CD14-positive monocyte (primary cell): ENCODE data around the gene BOC. TPM values are rescaled to one million over a fixed set of nuclear protein-coding genes. Genes with fewer than 3 reads are reported as not detected.

ENCODE experiments used
- DNase-seq, 3 donors: peaks; one replicate each; pipeline ENCODE4 v3.0.0-alpha.2; 2011 to 2022
- H2AFZ ChIP-seq: 2 replicates; pipeline ENCODE4 v1.6.0; 2012; ENCODE audit warnings: mild to moderate bottlenecking, low read depth, low read length, inconsistent platforms; ENCODE audit not compliant: insufficient read depth, poor library complexity, severe bottlenecking
- H3K27ac ChIP-seq, 2 donors: 1 replicate in 1 of 2; 2 replicates in 1 of 2; pipeline ENCODE4 v1.5.1; 2012 to 2013; ENCODE audit warnings: low read length in 2 of 2, control low read depth in 1 of 2, inconsistent platforms in 1 of 2, low read depth in 1 of 2, mild to moderate bottlenecking in 1 of 2
- H3K27me3 ChIP-seq, 2 donors: one replicate each; pipeline versions ENCODE4 v1.6.0 to v1.6.1; 2011 to 2013; ENCODE audit warnings: low read length in 2 of 2; ENCODE audit not compliant: control insufficient read depth in 2 of 2, insufficient read depth in 2 of 2
- H3K36me3 ChIP-seq, 2 donors: replicated peaks in 1 of 2; 1 replicate in 1 of 2; 2 replicates in 1 of 2; pipeline versions ENCODE4 v1.5.1 to v1.6.1; 2012 to 2013; ENCODE audit warnings: low read length in 2 of 2, control low read depth in 1 of 2, inconsistent platforms in 1 of 2, mild to moderate bottlenecking in 1 of 2; ENCODE audit not compliant: insufficient read depth in 2 of 2, control insufficient read depth in 1 of 2
- H3K4me1 ChIP-seq, 2 donors: 1 replicate in 1 of 2; 2 replicates in 1 of 2; pipeline versions ENCODE4 v1.5.1 to v1.6.1; 2012 to 2013; ENCODE audit warnings: low read length in 2 of 2, control low read depth in 1 of 2, inconsistent platforms in 1 of 2, mild to moderate bottlenecking in 1 of 2, moderate library complexity in 1 of 2; ENCODE audit not compliant: insufficient read depth in 2 of 2, control insufficient read depth in 1 of 2
- H3K4me2 ChIP-seq: replicated peaks from 2 replicates; pipeline ENCODE3; 2012; ENCODE audit warnings: low read length, moderate library complexity, mild to moderate bottlenecking; ENCODE audit not compliant: poor library complexity, severe bottlenecking; ENCODE audit errors: extremely low read depth
- H3K4me3 ChIP-seq, 3 experiments: fragments of 200-600 bp in 1 of 3; sonication (generic) in 1 of 3; replicated peaks in 1 of 3; 1 replicate in 2 of 3; 2 replicates in 1 of 3; pipeline ENCODE4 v1.5.1; 2011 to 2013; ENCODE audit warnings: low read length in 3 of 3, mild to moderate bottlenecking in 3 of 3, control low read depth in 2 of 3, low read depth in 2 of 3, inconsistent platforms in 1 of 3, moderate library complexity in 1 of 3
- H3K79me2 ChIP-seq: 2 replicates; pipeline ENCODE4 v1.6.0; 2012; ENCODE audit warnings: mild to moderate bottlenecking, control low read depth, inconsistent platforms, low read length, moderate library complexity; ENCODE audit not compliant: insufficient read depth
- H3K9ac ChIP-seq: 2 replicates; pipeline ENCODE4 v1.6.0; 2017; ENCODE audit warnings: low read length, mild to moderate bottlenecking; ENCODE audit not compliant: insufficient read depth, poor library complexity, severe bottlenecking
- H3K9me3 ChIP-seq, 2 donors: replicated peaks in 1 of 2; 1 replicate in 1 of 2; 2 replicates in 1 of 2; pipeline versions ENCODE4 v1.5.1 to v1.6.1; 2012 to 2013; ENCODE audit warnings: low read length in 2 of 2, control low read depth in 1 of 2; ENCODE audit not compliant: control insufficient read depth in 1 of 2, insufficient read depth in 1 of 2
- H4K20me1 ChIP-seq: 2 replicates; pipeline ENCODE4 v1.6.0; 2012; ENCODE audit warnings: mild to moderate bottlenecking, low read length, control low read depth, moderate library complexity; ENCODE audit not compliant: insufficient read depth
- H3K27ac Mint-ChIP-seq, 7 donors: one replicate each; pipeline ENCODE4 v1.8.0; 2020; ENCODE audit warnings: mild to moderate bottlenecking in 7 of 7, mixed read lengths in 7 of 7, moderate library complexity in 6 of 7, inconsistent platforms in 2 of 7
- H3K27me3 Mint-ChIP-seq, 3 donors: one replicate each; pipeline ENCODE4 v1.8.0; 2021 to 2022; ENCODE audit warnings: low read depth in 3 of 3, mild to moderate bottlenecking in 3 of 3, mixed read lengths in 3 of 3, moderate library complexity in 3 of 3, inconsistent platforms in 1 of 3
- H3K36me3 Mint-ChIP-seq, 2 donors: one replicate each; pipeline ENCODE4 v1.8.0; 2020; ENCODE audit warnings: mixed read lengths in 2 of 2, inconsistent platforms in 1 of 2, mild to moderate bottlenecking in 1 of 2
- H3K4me1 Mint-ChIP-seq: one replicate; pipeline ENCODE4 v1.8.0; 2020; ENCODE audit warnings: mild to moderate bottlenecking, mixed read lengths
- H3K4me3 Mint-ChIP-seq, 2 donors: one replicate each; pipeline ENCODE4 v1.8.0; 2020; ENCODE audit warnings: mild to moderate bottlenecking in 2 of 2, mixed read lengths in 2 of 2, moderate library complexity in 1 of 2
- H3K9me3 Mint-ChIP-seq, 7 donors: one replicate each; pipeline ENCODE4 v1.8.0; 2020 to 2022; ENCODE audit warnings: mixed read lengths in 7 of 7, mild to moderate bottlenecking in 6 of 7, moderate library complexity in 6 of 7, inconsistent platforms in 2 of 7
- WGBS: methylation state at CpG from one replicate; pipeline ENCODE4 v1.1.5; 2013; ENCODE audit warnings: missing lambda C conversion rate; ENCODE audit not compliant: insufficient coverage; 5-methylcytosine and 5-hydroxymethylcytosine counted together
- intact Hi-C, 2 donors: fragments of 100-400 bp; cut with micrococcal nuclease; formaldehyde crosslinking; loops; one replicate each; pipeline versions ENCODE4 v1.15.0 to v1.15.1; 2023
- polyA plus RNA-seq, 3 donors: library from polyadenylated mRNA; depleted of rRNA in 1 of 3; unstranded in 2 of 3; stranded (reverse) in 1 of 3; fragments of 300-500 nt in 2 of 3; fragments of >200 nt in 1 of 3; fragmentation: Illumina TruSeq in 2 of 3; gene quantifications; 1 replicate in 2 of 3; 2 replicates in 1 of 3; pipeline ENCODE4 v1.2.3, GENCODE V29; 2012 to 2021
- TF ChIP-seq, protein P1 (sequence below): fragments of 200-600 bp; IDR thresholded peaks from one replicate; pipeline ENCODE4 v1.8.0; 2022; ENCODE audit warnings: antibody characterized with exemption, mild to moderate bottlenecking

Gene BOC
- polyA plus RNA-seq, 3 donors = not detected

DNA sequence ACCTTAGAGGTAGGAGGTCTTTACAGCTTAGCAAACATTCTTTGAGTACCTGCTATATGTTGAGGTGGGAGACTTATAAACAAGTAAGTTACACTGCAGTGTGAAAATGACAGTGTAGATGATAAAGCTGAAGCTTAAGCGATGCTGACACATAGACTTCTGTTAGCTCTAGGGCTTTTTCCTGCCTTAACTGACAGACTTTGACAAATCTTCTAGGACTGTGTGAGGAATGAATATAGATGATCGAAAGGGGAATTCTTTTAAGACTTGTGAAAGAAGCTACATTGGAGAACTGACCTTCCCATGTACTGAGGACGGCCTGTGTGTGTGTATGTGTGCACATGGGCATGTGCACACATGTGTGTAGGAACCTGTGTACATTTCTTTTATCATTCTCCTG lies 22.7 kb downstream of the BOC start:
- no peaks in the 10 kb centered on the region for H3K36me3 ChIP-seq
- H3K27ac ChIP-seq = no peak overlapping the region
- intact Hi-C loops = no loop called here
- no peak overlapping the region for H3K27ac Mint-ChIP-seq
- H3K9ac ChIP-seq = no peak overlapping the region
- no peaks in the 10 kb centered on the region for H3K36me3 Mint-ChIP-seq
- no peaks in the 10 kb centered on the region for H3K79me2 ChIP-seq
- no peaks in the 10 kb centered on the region for H3K9me3 ChIP-seq
- H3K27me3 ChIP-seq = no peaks in the 10 kb centered on the region
- H2AFZ ChIP-seq = no peak overlapping the region
- H3K4me1 Mint-ChIP-seq = no peaks in the 10 kb centered on the region
- H3K9me3 Mint-ChIP-seq = no peaks in the 10 kb centered on the region
- H3K4me3 Mint-ChIP-seq = no peak overlapping the region
- no peak overlapping the region for H3K4me2 ChIP-seq
- no peaks in the 10 kb centered on the region for H4K20me1 ChIP-seq
- H3K27me3 Mint-ChIP-seq = peaks cover 2 to 7% (median 4%) of the 10 kb centered on the region in 3 donors
- no peaks in the 10 kb centered on the region for H3K4me1 ChIP-seq
- no peak overlapping the region for H3K4me3 ChIP-seq
- DNase-seq = no peak
- TF ChIP-seq, protein P1, sequence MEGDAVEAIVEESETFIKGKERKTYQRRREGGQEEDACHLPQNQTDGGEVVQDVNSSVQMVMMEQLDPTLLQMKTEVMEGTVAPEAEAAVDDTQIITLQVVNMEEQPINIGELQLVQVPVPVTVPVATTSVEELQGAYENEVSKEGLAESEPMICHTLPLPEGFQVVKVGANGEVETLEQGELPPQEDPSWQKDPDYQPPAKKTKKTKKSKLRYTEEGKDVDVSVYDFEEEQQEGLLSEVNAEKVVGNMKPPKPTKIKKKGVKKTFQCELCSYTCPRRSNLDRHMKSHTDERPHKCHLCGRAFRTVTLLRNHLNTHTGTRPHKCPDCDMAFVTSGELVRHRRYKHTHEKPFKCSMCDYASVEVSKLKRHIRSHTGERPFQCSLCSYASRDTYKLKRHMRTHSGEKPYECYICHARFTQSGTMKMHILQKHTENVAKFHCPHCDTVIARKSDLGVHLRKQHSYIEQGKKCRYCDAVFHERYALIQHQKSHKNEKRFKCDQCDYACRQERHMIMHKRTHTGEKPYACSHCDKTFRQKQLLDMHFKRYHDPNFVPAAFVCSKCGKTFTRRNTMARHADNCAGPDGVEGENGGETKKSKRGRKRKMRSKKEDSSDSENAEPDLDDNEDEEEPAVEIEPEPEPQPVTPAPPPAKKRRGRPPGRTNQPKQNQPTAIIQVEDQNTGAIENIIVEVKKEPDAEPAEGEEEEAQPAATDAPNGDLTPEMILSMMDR = no peak
- 92% methylated on average over 2 of the region's 3 CpGs for WGBS

DNA sequence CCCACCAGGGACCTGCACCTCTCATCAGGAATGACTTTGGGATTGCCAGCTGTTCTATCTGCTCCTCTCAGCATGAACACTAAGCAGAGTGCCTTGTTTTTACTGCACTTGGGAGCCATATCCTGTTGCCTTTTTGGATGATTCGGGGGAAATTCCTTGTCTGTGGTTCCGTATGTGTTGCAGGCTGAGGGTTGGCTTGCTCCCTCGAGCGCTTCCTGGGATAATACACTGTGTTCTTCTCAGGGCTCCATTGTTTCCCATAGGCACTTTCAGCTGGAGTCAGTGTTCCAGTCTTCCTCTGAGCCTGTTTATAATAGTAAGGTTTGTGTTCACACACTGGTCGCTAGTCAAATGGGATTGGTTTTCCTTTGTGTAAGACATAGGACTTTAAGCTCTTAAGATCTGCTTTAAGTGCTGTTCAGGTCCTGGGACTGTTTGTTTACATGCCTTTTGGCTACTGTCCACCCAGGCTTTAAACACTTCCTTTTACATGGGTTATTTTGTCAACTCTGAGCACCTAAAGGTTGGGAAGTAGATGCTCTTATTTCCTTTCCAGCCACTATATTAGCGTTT lies 23.4 kb downstream of the BOC start:
- no peak for DNase-seq
- no peak overlapping the region for H3K9ac ChIP-seq
- Mint-ChIP-seq H3K9me3 (no peaks in the 10 kb centered on the region), H3K27me3 (peaks cover 2 to 7% (median 4%) of the 10 kb centered on the region in 3 donors), H3K4me1 (no peaks in the 10 kb centered on the region), H3K27ac (no peak overlapping the region), H3K4me3 (no peak overlapping the region), H3K36me3 (no peaks in the 10 kb centered on the region)
- no peak overlapping the region for H3K4me2 ChIP-seq
- H3K27me3 ChIP-seq = no peaks in the 10 kb centered on the region
- H2AFZ ChIP-seq = no peak overlapping the region
- TF ChIP-seq, protein P1 = no peak
- no peaks in the 10 kb centered on the region for H3K4me1 ChIP-seq
- intact Hi-C loops = no loop called here
- no peaks in the 10 kb centered on the region for H3K9me3 ChIP-seq
- H3K36me3 ChIP-seq = no peaks in the 10 kb centered on the region
- 100% methylated on average over 2 of the region's 6 CpGs for WGBS
- no peaks in the 10 kb centered on the region for H4K20me1 ChIP-seq
- H3K27ac ChIP-seq = no peak overlapping the region
- H3K4me3 ChIP-seq = no peak overlapping the region
- no peaks in the 10 kb centered on the region for H3K79me2 ChIP-seq
